PC-9 (cell line): ENCODE measurements around the gene UNC13B. TPM values are rescaled to one million over a fixed set of nuclear protein-coding genes. Genes with fewer than 3 reads are reported as not detected.

ENCODE experiments used
- BruUV-seq: library from RNA; stranded (reverse); fragments of 400-500 nt; replicated peaks from 2 replicates; lab custom pipeline; 2021; lab: Mats Ljungman, UMichigan
- CTCF ChIA-PET: fragments of 300-600 bp; sonication (Branson Sonifier 250); formaldehyde crosslinking; loops from one replicate; lab custom pipeline; 2022; ENCODE audit warnings: antibody characterized with exemption; lab: Charles Lee
- POLR2A ChIA-PET: fragments of 300-600 bp; sonication (Branson Sonifier 250); formaldehyde crosslinking; loops from one replicate; lab custom pipeline; 2022; ENCODE audit warnings: antibody characterized with exemption; ENCODE audit not compliant: unreplicated experiment; lab: Charles Lee
- DNase-seq, 2 experiments: peaks; one replicate each; pipeline versions ENCODE4 v3.0.0 to v3.0.0-alpha.2; 2015 to 2022; ENCODE audit warnings: mixed read lengths in 1 of 2
- H2AFZ ChIP-seq: fragments of 200-600 bp; sonication (generic); 2 replicates; pipeline ENCODE4 v1.8.1; 2017; ENCODE audit warnings: antibody characterized with exemption
- H3F3A ChIP-seq: fragments of 200-600 bp; sonication (generic); 2 replicates; pipeline ENCODE4 v1.8.1; 2017; ENCODE audit warnings: antibody characterized with exemption, mild to moderate bottlenecking, low read depth; ENCODE audit not compliant: insufficient read depth
- H3K27ac ChIP-seq: fragments of 200-600 bp; sonication (generic); 2 replicates; pipeline ENCODE4 v1.6.1; 2016; ENCODE audit warnings: mixed run types
- H3K27me3 ChIP-seq: fragments of 200-600 bp; sonication (generic); 2 replicates; pipeline ENCODE4 v1.6.1; 2016; ENCODE audit warnings: low read depth, mixed run types; ENCODE audit not compliant: insufficient read depth
- H3K36me3 ChIP-seq: fragments of 200-600 bp; sonication (generic); 2 replicates; pipeline ENCODE4 v1.6.1; 2016; ENCODE audit warnings: low read depth, mixed run types
- H3K4me1 ChIP-seq: fragments of 200-600 bp; sonication (generic); replicated peaks from 2 replicates; pipeline ENCODE4 v1.6.1; 2016; ENCODE audit warnings: mixed run types; ENCODE audit not compliant: insufficient read depth
- H3K4me2 ChIP-seq: fragments of 200-600 bp; sonication (generic); 2 replicates; pipeline ENCODE4 v1.6.1; 2017; ENCODE audit warnings: mixed run types
- H3K4me3 ChIP-seq: fragments of 200-600 bp; sonication (generic); 2 replicates; pipeline ENCODE4 v1.6.1; 2016; ENCODE audit warnings: mixed run types
- H3K79me2 ChIP-seq: fragments of 200-600 bp; sonication (generic); 2 replicates; pipeline ENCODE4 v1.6.1; 2017; ENCODE audit warnings: low read depth, mixed run types
- H3K9me2 ChIP-seq: fragments of 200-600 bp; sonication (generic); 2 replicates; pipeline ENCODE4 v1.8.1; 2017; ENCODE audit warnings: mild to moderate bottlenecking; ENCODE audit not compliant: insufficient read depth
- H3K9me3 ChIP-seq: fragments of 200-600 bp; sonication (generic); 2 replicates; pipeline ENCODE4 v1.8.1; 2016; ENCODE audit warnings: low read depth; ENCODE audit not compliant: insufficient read depth
- H4K20me1 ChIP-seq: fragments of 200-600 bp; sonication (generic); 2 replicates; pipeline ENCODE4 v1.8.1; 2017; ENCODE audit not compliant: insufficient read depth
- CTCF ChIP-seq: fragments of 200-600 bp; sonication (generic); conservative IDR thresholded peaks from 2 replicates; pipeline ENCODE4 v1.6.1; 2017; ENCODE audit warnings: mixed run types, antibody characterized with exemption, mild to moderate bottlenecking, moderate library complexity
- EZH2 ChIP-seq: fragments of 200-600 bp; sonication (generic); IDR thresholded peaks from 2 replicates; pipeline ENCODE4 v1.8.0; 2017; ENCODE audit warnings: antibody characterized with exemption, low read depth
- intact Hi-C: fragments of 100-400 bp; cut with micrococcal nuclease; formaldehyde crosslinking; loops from one replicate; pipeline ENCODE4 v1.10.0; 2022; ENCODE audit not compliant: unreplicated experiment
- total RNA-seq: library from RNA; stranded (reverse); gene quantifications from 2 replicates; pipeline ENCODE4 v1.2.3, GENCODE V29; 2021

The UNC13B gene
- total RNA-seq, 1 experiment from 2014 or later = not detected

- H3F3A ChIP-seq = no peaks in the 10 kb centered on the region
- no peak overlapping the region for H3K27ac ChIP-seq
- no peaks in the 10 kb centered on the region for H3K9me3 ChIP-seq
- TF ChIP-seq CTCF (no peak), EZH2 (no peak)
- BruUV-seq = no TSS peak
- no peaks in the 10 kb centered on the region for H3K4me1 ChIP-seq
- H4K20me1 ChIP-seq = no peaks in the 10 kb centered on the region
- CTCF ChIA-PET = no interaction called here
- H3K4me3 ChIP-seq = no peak overlapping the region
- H3K79me2 ChIP-seq = no peaks in the 10 kb centered on the region
- intact Hi-C loops = no loop called here
- no peak for DNase-seq
- H3K9me2 ChIP-seq = no peaks in the 10 kb centered on the region
- H3K36me3 ChIP-seq = no peaks in the 10 kb centered on the region
- POLR2A ChIA-PET = no interaction called here
- no peak overlapping the region for H2AFZ ChIP-seq
- no peak overlapping the region for H3K4me2 ChIP-seq
- H3K27me3 ChIP-seq = no peaks in the 10 kb centered on the region
Observed at GRCh38 chr9:35220659-35221338, 59.0 kb downstream of the UNC13B start.

- H3K4me3 ChIP-seq = no peak overlapping the region
- H3K79me2 ChIP-seq = no peaks in the 10 kb centered on the region
- no peaks in the 10 kb centered on the region for H3F3A ChIP-seq
- no peaks in the 10 kb centered on the region for H3K36me3 ChIP-seq
- ChIA-PET CTCF (no interaction called here), POLR2A (no interaction called here)
- H3K4me2 ChIP-seq = no peak overlapping the region
- no peaks in the 10 kb centered on the region for H3K4me1 ChIP-seq
- no peaks in the 10 kb centered on the region for H4K20me1 ChIP-seq
- TF ChIP-seq CTCF (no peak), EZH2 (no peak)
- no peak for DNase-seq
- intact Hi-C loops = no loop called here
- BruUV-seq = no TSS peak
- H3K9me3 ChIP-seq = no peaks in the 10 kb centered on the region
- H3K9me2 ChIP-seq = no peaks in the 10 kb centered on the region
- H2AFZ ChIP-seq = no peak overlapping the region
- no peaks in the 10 kb centered on the region for H3K27me3 ChIP-seq
- no peak overlapping the region for H3K27ac ChIP-seq
Observed at GRCh38 chr9:35225677-35226076, 63.9 kb downstream of the UNC13B start.

- Histone ChIP-seq H2AFZ (no peak overlapping the region), H3K27me3 (no peaks in the 10 kb centered on the region), H3F3A (no peaks in the 10 kb centered on the region), H3K9me3 (no peaks in the 10 kb centered on the region), H3K4me2 (no peak overlapping the region), H3K79me2 (no peaks in the 10 kb centered on the region), H3K9me2 (no peaks in the 10 kb centered on the region), H3K27ac (no peak overlapping the region), H3K4me1 (no peaks in the 10 kb centered on the region), H3K4me3 (no peak overlapping the region), H3K36me3 (no peaks in the 10 kb centered on the region), H4K20me1 (no peaks in the 10 kb centered on the region)
- intact Hi-C loops = no loop called here
- TF ChIP-seq CTCF (no peak), EZH2 (no peak)
- DNase-seq = no peak
- ChIA-PET CTCF (no interaction called here), POLR2A (no interaction called here)
- BruUV-seq = no TSS peak
Observed at GRCh38 chr9:35226651-35227050, 64.8 kb downstream of the UNC13B start.
